ENCODE results near the gene ESRRB.

ESRRB gene

DNA sequence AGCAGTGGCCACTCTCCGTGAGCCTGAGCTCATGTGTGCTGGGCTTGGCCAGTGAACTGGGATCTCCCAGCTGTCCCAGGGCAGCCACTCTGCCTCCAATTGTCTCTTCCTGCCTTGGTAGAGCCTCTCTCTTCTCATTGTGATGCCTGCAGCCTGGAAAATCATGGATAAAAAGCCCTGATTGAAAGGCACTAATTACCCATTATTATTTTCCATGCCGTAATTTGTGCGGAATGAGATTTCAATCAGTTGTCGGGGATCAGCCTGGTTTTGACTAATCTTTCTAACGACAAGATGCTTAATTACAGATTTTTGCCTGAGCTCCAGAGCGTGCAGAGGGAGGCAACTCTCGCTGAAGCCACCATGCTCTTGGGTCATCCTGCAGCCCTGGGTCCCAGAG, 52.7 kb downstream of the ESRRB start:
- TF ChIP-seq, protein P1, sequence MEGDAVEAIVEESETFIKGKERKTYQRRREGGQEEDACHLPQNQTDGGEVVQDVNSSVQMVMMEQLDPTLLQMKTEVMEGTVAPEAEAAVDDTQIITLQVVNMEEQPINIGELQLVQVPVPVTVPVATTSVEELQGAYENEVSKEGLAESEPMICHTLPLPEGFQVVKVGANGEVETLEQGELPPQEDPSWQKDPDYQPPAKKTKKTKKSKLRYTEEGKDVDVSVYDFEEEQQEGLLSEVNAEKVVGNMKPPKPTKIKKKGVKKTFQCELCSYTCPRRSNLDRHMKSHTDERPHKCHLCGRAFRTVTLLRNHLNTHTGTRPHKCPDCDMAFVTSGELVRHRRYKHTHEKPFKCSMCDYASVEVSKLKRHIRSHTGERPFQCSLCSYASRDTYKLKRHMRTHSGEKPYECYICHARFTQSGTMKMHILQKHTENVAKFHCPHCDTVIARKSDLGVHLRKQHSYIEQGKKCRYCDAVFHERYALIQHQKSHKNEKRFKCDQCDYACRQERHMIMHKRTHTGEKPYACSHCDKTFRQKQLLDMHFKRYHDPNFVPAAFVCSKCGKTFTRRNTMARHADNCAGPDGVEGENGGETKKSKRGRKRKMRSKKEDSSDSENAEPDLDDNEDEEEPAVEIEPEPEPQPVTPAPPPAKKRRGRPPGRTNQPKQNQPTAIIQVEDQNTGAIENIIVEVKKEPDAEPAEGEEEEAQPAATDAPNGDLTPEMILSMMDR (IDR thresholded peaks at IDR 0.05) = no peak
- H3K36me3 ChIP-seq = no peaks in the 10 kb centered on the region
- no peak overlapping the region for H3K27ac ChIP-seq
- no peaks in the 10 kb centered on the region for H3K9me3 ChIP-seq
- peaks cover 3% of the 10 kb centered on the region for H3K27me3 ChIP-seq
- no peaks in the 10 kb centered on the region for H3K4me1 ChIP-seq (ENCODE audit: control insufficient read depth in 1 of 2, insufficient read depth in 1 of 2, low read depth in 1 of 2, low read length in 1 of 2)
- no peak overlapping the region for H3K4me3 ChIP-seq (ENCODE audit: low read depth in 1 of 2, low read length in 1 of 2)

DNA sequence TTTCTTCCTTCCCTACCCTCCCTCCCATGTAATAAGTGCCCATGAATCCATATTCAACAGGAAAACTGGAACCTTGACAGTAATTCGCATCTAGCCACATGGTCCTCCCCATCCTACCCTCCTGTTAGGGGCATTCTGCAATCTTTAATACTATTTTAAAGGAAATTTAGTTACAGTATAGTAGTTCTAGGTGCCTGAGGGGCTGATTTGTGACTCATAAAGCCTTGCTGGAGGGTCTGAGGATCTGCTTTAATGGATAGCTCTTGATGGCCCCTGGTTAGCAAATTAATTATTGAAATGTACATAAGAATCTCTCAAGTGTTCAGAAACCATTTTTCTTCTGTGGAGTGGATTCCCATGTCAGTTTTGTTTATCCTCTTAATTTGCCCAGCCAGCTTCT, 54.1 kb downstream of the ESRRB start:
- TF ChIP-seq, protein P1 (IDR thresholded peaks at IDR 0.05) = no peak
- Histone ChIP-seq H3K4me3 (ENCODE audit: low read depth in 1 of 2, low read length in 1 of 2) (no peak overlapping the region), H3K27ac (no peak overlapping the region), H3K36me3 (no peaks in the 10 kb centered on the region), H3K27me3 (peaks cover 3% of the 10 kb centered on the region), H3K4me1 (ENCODE audit: control insufficient read depth in 1 of 2, insufficient read depth in 1 of 2, low read depth in 1 of 2, low read length in 1 of 2) (no peaks in the 10 kb centered on the region), H3K9me3 (no peaks in the 10 kb centered on the region)

DNA sequence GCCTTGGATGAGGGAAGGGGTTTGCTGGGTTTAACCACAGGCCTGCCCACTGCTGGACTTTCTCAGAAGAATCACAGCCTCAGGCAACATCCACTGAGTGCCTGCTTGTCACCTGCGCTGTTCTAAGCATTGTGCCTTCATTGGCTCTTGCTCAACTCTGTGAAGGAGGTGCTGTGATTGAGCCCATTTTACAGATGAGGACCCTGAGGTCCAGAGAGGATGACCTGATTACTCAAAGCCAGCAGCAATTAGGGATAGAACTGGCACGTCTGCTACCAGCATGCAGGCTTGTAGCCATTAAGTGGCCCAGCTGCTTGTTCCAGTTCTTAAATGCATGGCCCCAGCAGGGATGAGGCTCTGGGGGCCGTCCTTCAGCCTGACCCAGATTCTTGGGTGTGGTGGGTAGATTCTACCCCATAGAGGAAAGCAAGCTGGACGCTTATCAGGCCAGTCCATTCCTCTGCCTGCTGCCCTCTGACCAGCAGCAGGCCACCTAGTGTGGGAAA, 54.6 kb downstream of the ESRRB start:
- H3K4me1 ChIP-seq (ENCODE audit: control insufficient read depth in 1 of 2, insufficient read depth in 1 of 2, low read depth in 1 of 2, low read length in 1 of 2) = no peaks in the 10 kb centered on the region
- no peak overlapping the region for H3K4me3 ChIP-seq (ENCODE audit: low read depth in 1 of 2, low read length in 1 of 2)
- H3K27ac ChIP-seq = no peak overlapping the region
- H3K36me3 ChIP-seq = no peaks in the 10 kb centered on the region
- H3K9me3 ChIP-seq = no peaks in the 10 kb centered on the region
- peaks cover 3% of the 10 kb centered on the region for H3K27me3 ChIP-seq
- TF ChIP-seq, protein P1 (IDR thresholded peaks at IDR 0.05) = no peak

DNA sequence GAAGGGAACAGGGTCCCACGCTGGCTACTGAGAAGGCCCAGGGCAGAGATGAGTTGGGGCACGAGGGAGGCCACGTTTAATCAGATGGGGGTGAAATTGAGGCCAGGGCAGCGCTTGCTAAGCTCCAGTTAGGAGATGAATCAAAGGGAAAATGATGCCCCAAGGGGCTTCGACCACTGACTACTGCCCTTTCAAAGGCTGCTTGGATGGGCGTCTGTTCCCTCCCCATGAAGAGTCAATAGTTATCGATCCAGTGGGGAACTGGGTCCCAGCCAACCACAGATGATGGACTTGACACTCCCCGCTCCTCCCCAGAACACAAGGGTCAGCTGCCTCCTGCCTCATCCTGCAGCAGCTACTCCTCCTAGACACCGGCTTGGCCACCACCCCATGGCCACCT, 55.6 kb downstream of the ESRRB start:
- H3K36me3 ChIP-seq = no peaks in the 10 kb centered on the region
- no peak overlapping the region for H3K4me3 ChIP-seq (ENCODE audit: low read depth in 1 of 2, low read length in 1 of 2)
- H3K27ac ChIP-seq = no peak overlapping the region
- no peaks in the 10 kb centered on the region for H3K9me3 ChIP-seq
- H3K4me1 ChIP-seq (ENCODE audit: control insufficient read depth in 1 of 2, insufficient read depth in 1 of 2, low read depth in 1 of 2, low read length in 1 of 2) = no peaks in the 10 kb centered on the region
- TF ChIP-seq, protein P1 (IDR thresholded peaks at IDR 0.05) = no peak
- H3K27me3 ChIP-seq = peaks cover 3% of the 10 kb centered on the region

DNA sequence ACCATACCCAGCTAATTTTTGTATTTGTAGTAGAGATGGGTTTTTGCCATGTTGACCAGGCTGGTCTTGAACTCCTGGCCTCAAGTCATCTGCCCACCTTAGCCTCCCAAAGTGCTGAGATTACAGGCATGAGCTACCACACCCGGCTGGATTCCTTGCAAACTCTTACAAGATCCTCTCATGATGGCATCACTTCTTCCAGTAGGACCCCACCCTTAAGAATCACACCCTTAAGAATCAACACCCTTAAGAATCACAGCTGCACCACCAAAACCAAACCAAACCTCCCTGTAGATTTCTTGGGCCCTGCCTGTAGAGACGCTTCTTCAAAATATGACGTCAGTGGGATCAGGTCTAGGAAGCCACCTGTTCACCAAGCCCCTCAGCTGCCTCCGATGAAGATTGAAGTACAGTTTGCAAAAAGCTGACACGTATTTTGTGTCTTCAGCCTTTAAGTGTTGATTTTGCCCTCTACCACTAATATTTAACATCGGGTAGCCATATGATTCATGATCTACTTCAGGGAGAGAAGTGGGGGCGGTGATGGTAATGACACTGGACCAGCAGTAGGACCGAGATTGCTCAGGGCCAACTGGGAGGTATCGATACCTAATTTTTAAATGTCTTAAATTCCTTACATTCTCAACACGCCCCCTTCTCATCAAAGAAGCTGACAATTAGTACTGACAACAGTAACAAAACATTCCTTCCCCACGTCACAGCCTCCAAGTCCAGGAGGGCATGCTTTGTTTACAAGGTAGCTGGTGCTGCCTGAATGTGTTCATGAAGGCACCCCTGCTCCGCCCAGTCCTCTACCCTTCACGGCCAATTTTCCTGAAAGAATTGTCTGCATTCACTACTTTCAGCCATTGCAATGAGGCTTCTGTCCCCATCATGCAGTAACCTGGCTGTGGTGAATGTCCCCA, 57.2 kb downstream of the ESRRB start:
- no peak overlapping the region for H3K4me3 ChIP-seq (ENCODE audit: low read depth in 1 of 2, low read length in 1 of 2)
- TF ChIP-seq, protein P1 (IDR thresholded peaks at IDR 0.05) = no peak
- no peaks in the 10 kb centered on the region for H3K4me1 ChIP-seq (ENCODE audit: control insufficient read depth in 1 of 2, insufficient read depth in 1 of 2, low read depth in 1 of 2, low read length in 1 of 2)
- peaks cover 3% of the 10 kb centered on the region for H3K27me3 ChIP-seq
- no peaks in the 10 kb centered on the region for H3K36me3 ChIP-seq
- no peaks in the 10 kb centered on the region for H3K9me3 ChIP-seq
- H3K27ac ChIP-seq = no peak overlapping the region
